HepG2 (cell line): ENCODE data around the gene TMEM39A. TPM values are rescaled to one million over a fixed set of nuclear protein-coding genes. Genes with fewer than 3 reads are reported as not detected.

ENCODE experiments used
- ARID2 ChIP-seq: sonication (generic); formaldehyde crosslinking; IDR thresholded peaks from 2 replicates; pipeline ENCODE4 v1.8.1; 2022; ENCODE audit warnings: mild to moderate bottlenecking, missing genetic modification reagents, borderline replicate concordance
- CEBPG ChIP-seq: IDR thresholded peaks from 2 replicates; pipeline ENCODE4 v1.6.1; 2016
- GFI1 ChIP-seq: sonication (generic); formaldehyde crosslinking; IDR thresholded peaks from 2 replicates; pipeline ENCODE4 v1.5.0; 2020; ENCODE audit warnings: missing genetic modification reagents, mild to moderate bottlenecking, borderline replicate concordance
- HDAC2 ChIP-seq: sonication (generic); formaldehyde crosslinking; IDR thresholded peaks from 2 replicates; pipeline ENCODE4 v1.4.0; 2020; ENCODE audit warnings: missing genetic modification reagents
- HES4 ChIP-seq: sonication (generic); formaldehyde crosslinking; IDR thresholded peaks from 2 replicates; pipeline ENCODE4 v1.9.0; 2021; ENCODE audit warnings: mild to moderate bottlenecking, missing genetic modification reagents, borderline replicate concordance
- IKZF1 ChIP-seq: fragments of 450-650 bp; IDR thresholded peaks from 2 replicates; pipeline ENCODE4 v1.7.1; 2016
- JUN ChIP-seq: sonication (generic); formaldehyde crosslinking; IDR thresholded peaks from 2 replicates; pipeline ENCODE4 v1.4.0; 2020; ENCODE audit warnings: mild to moderate bottlenecking, missing genetic modification reagents
- NONO ChIP-seq, 2 experiments: fragments of 450-650 bp in 1 of 2; sonication (generic) in 1 of 2; formaldehyde crosslinking in 1 of 2; IDR thresholded peaks in 1 of 2; conservative IDR thresholded peaks in 1 of 2; 2 replicates each; pipeline versions ENCODE4 v1.6.1 to v1.8.0; 2017 to 2022; ENCODE audit warnings: mild to moderate bottlenecking in 1 of 2, missing genetic modification reagents in 1 of 2, moderate library complexity in 1 of 2
- PHF20 ChIP-seq: sonication (generic); formaldehyde crosslinking; IDR thresholded peaks from 2 replicates; pipeline ENCODE4 v1.5.0; 2020; ENCODE audit warnings: mild to moderate bottlenecking, missing genetic modification reagents
- PHF8 ChIP-seq: sonication (generic); formaldehyde crosslinking; IDR thresholded peaks from 2 replicates; pipeline ENCODE4 v1.5.0; 2020; ENCODE audit warnings: missing genetic modification reagents
- PPARG ChIP-seq: conservative IDR thresholded peaks from 2 replicates; pipeline ENCODE4 v1.6.1; 2016; ENCODE audit warnings: missing biosample characterization, missing genetic modification reagents
- SOX13 ChIP-seq, 3 experiments: fragments of 450-650 bp in 1 of 3; sonication (generic) in 1 of 3; formaldehyde crosslinking in 1 of 3; IDR thresholded peaks in 2 of 3; conservative IDR thresholded peaks in 1 of 3; 2 replicates each; pipeline versions ENCODE4 v1.5.0 to v1.6.1; 2016 to 2020; ENCODE audit warnings: antibody characterized with exemption in 1 of 3, mild to moderate bottlenecking in 1 of 3, missing compliant biosample characterization in 1 of 3, missing genetic modification reagents in 1 of 3, moderate library complexity in 1 of 3
- TOE1 ChIP-seq: sonication (generic); formaldehyde crosslinking; IDR thresholded peaks from 2 replicates; pipeline ENCODE4 v1.4.0; 2020; ENCODE audit warnings: mild to moderate bottlenecking, missing genetic modification reagents
- ZNF124 ChIP-seq: sonication (generic); formaldehyde crosslinking; IDR thresholded peaks from 2 replicates; pipeline ENCODE4 v1.4.0; 2020; ENCODE audit warnings: missing genetic modification reagents
- ZNF382 ChIP-seq: sonication (generic); formaldehyde crosslinking; IDR thresholded peaks from 2 replicates; pipeline ENCODE4 v1.5.0; 2020; ENCODE audit warnings: missing genetic modification reagents, mild to moderate bottlenecking, borderline replicate concordance
- ZNF567 ChIP-seq: sonication (generic); formaldehyde crosslinking; IDR thresholded peaks from 2 replicates; pipeline ENCODE4 v1.8.1; 2023; ENCODE audit warnings: mild to moderate bottlenecking, missing genetic modification reagents, borderline replicate concordance
- ZNF605 ChIP-seq: sonication (generic); formaldehyde crosslinking; IDR thresholded peaks from 2 replicates; pipeline ENCODE4 v1.8.0; 2022; ENCODE audit warnings: mild to moderate bottlenecking, missing genetic modification reagents
- polyA plus RNA-seq, 8 experiments: library from polyadenylated mRNA; depleted of rRNA in 3 of 8; stranded (reverse) in 7 of 8; unstranded in 1 of 8; fragments of >200 nt; fragmentation: Illumina TruSeq in 4 of 8; extraction: Trizol in 4 of 8; gene quantifications; 2 replicates each; pipeline versions ENCODE4 v1.2.1 to v1.2.3, GENCODE V29; 2011 to 2016; ENCODE audit warnings: low read depth in 4 of 8, missing spikeins in 1 of 8, mixed read lengths in 1 of 8; ENCODE audit not compliant: insufficient read depth in 1 of 8
- total RNA-seq, 5 experiments: library from RNA; depleted of rRNA; stranded (reverse); fragments of >200 nt; fragmentation: Illumina TruSeq; extraction: Trizol; gene quantifications; 2 replicates each; pipeline ENCODE4 v1.2.3, GENCODE V29; 2016; ENCODE audit warnings: low read depth in 1 of 5
- TF ChIP-seq, protein P1 (sequence below), 2 experiments: sonication (generic) in 1 of 2; formaldehyde crosslinking in 1 of 2; IDR thresholded peaks; 2 replicates each; pipeline versions ENCODE4 v1.4.0 to v1.6.1; 2018 to 2020; ENCODE audit warnings: missing genetic modification reagents in 2 of 2, borderline replicate concordance in 1 of 2, low read depth in 1 of 2, mild to moderate bottlenecking in 1 of 2, missing biosample characterization in 1 of 2
- TF ChIP-seq, protein P2 (sequence below): sonication (generic); formaldehyde crosslinking; IDR thresholded peaks from 2 replicates; pipeline ENCODE4 v1.5.0; 2020; ENCODE audit warnings: missing genetic modification reagents
- TF ChIP-seq, protein P3 (sequence below): IDR thresholded peaks from 2 replicates; pipeline ENCODE4 v1.6.1; 2012; ENCODE audit warnings: low read length, improper control_type of control experiment
- TF ChIP-seq, protein P4 (sequence below): sonication (generic); formaldehyde crosslinking; IDR thresholded peaks from 2 replicates; pipeline ENCODE4 v1.8.0; 2022; ENCODE audit warnings: missing genetic modification reagents, mild to moderate bottlenecking, inconsistent platforms, borderline replicate concordance

Gene TMEM39A
- total and polyA plus RNA-seq, 2 of the 13 experiments (the other 11 are each of a cell fraction or from before 2014, with no cell fraction given) = 55.8 to 64.9 TPM

DNA sequence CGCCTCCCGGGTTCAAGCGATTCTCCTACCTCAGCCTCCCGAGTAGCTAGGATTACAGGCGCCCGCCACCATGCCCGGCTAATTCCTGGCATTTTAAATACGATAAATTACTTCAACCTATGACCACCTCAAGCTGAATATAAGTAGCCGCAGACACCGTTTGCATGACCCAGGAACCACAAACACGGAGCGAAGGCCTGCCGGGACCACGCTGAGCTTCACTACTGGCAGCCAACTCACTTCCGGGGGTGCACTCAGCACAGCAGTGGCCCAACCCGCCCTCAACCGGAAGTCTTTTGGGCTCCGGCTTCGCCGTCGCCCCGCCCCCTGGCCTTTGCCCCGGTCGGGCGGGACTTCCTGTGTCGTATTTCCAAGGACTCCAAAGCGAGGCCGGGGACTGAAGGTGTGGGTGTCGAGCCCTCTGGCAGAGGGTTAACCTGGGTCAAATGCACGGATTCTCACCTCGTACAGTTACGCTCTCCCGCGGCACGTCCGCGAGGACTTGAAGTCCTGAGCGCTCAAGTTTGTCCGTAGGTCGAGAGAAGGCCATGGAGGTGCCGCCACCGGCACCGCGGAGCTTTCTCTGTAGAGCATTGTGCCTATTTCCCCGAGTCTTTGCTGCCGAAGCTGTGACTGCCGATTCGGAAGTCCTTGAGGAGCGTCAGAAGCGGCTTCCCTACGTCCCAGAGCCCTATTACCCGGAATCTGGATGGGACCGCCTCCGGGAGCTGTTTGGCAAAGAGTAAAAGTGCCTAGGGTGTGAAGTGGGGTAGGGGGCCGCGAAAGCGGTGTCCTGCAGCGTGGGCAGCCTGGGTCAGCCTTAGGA lies 35.0 kb upstream of the TMEM39A start, which contains the start of gene TIMMDC1 (continued):
- TF ChIP-seq, protein P1, sequence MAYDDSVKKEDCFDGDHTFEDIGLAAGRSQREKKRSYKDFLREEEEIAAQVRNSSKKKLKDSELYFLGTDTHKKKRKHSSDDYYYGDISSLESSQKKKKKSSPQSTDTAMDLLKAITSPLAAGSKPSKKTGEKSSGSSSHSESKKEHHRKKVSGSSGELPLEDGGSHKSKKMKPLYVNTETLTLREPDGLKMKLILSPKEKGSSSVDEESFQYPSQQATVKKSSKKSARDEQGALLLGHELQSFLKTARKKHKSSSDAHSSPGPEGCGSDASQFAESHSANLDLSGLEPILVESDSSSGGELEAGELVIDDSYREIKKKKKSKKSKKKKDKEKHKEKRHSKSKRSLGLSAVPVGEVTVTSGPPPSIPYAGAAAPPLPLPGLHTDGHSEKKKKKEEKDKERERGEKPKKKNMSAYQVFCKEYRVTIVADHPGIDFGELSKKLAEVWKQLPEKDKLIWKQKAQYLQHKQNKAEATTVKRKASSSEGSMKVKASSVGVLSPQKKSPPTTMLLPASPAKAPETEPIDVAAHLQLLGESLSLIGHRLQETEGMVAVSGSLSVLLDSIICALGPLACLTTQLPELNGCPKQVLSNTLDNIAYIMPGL (CRISPR knock-in tag; IDR thresholded peaks at IDR 0.05; ENCODE audit: borderline replicate concordance in 1 of 2, low read depth in 1 of 2) = peak in 1 of 2 experiments; percentile 85; a peak in 3 of 4 replicates
- TF ChIP-seq HDAC2 (CRISPR knock-in tag) (peak; percentile 59; the same call in 1 of the 2 replicates), SOX13 (IDR thresholded peaks at IDR 0.05) (no peak), SOX13 (CRISPR knock-in tag; conservative IDR thresholded peaks at IDR 0.05 in 1 of 2, IDR thresholded peaks at IDR 0.05 in 1 of 2) (peak in 1 of 2 experiments; percentile 33; a peak in 1 of 4 replicates), PHF8 (CRISPR knock-in tag) (peak; percentile 92), CEBPG (CRISPR knock-in tag) (peak; percentile 16; the same call in 1 of the 2 replicates), TOE1 (CRISPR knock-in tag) (peak; percentile 25; the same call in 1 of the 2 replicates), ARID2 (CRISPR knock-in tag) (peak; percentile 73; the same call in 1 of the 2 replicates), JUN (no peak), IKZF1 (no peak), GFI1 (CRISPR knock-in tag) (no peak), ZNF567 (no peak), ZNF605 (CRISPR knock-in tag) (peak; percentile 90), NONO (IDR thresholded peaks at IDR 0.05) (no peak), NONO (CRISPR knock-in tag; conservative IDR thresholded peaks at IDR 0.05) (peak; percentile 93), HES4 (CRISPR knock-in tag) (peak; percentile 60; the same call in 1 of the 2 replicates), PHF20 (CRISPR knock-in tag) (peak; percentile 92), PPARG (CRISPR knock-in tag) (peak; percentile 74; the same call in 1 of the 2 replicates), ZNF382 (CRISPR knock-in tag) (no peak), ZNF124 (CRISPR knock-in tag) (peak; percentile 72; the same call in 1 of the 2 replicates)
- TF ChIP-seq, protein P2, sequence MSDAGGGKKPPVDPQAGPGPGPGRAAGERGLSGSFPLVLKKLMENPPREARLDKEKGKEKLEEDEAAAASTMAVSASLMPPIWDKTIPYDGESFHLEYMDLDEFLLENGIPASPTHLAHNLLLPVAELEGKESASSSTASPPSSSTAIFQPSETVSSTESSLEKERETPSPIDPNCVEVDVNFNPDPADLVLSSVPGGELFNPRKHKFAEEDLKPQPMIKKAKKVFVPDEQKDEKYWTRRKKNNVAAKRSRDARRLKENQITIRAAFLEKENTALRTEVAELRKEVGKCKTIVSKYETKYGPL (CRISPR knock-in tag) = peak; percentile 58; the same call in 1 of the 2 replicates
- TF ChIP-seq, protein P3, sequence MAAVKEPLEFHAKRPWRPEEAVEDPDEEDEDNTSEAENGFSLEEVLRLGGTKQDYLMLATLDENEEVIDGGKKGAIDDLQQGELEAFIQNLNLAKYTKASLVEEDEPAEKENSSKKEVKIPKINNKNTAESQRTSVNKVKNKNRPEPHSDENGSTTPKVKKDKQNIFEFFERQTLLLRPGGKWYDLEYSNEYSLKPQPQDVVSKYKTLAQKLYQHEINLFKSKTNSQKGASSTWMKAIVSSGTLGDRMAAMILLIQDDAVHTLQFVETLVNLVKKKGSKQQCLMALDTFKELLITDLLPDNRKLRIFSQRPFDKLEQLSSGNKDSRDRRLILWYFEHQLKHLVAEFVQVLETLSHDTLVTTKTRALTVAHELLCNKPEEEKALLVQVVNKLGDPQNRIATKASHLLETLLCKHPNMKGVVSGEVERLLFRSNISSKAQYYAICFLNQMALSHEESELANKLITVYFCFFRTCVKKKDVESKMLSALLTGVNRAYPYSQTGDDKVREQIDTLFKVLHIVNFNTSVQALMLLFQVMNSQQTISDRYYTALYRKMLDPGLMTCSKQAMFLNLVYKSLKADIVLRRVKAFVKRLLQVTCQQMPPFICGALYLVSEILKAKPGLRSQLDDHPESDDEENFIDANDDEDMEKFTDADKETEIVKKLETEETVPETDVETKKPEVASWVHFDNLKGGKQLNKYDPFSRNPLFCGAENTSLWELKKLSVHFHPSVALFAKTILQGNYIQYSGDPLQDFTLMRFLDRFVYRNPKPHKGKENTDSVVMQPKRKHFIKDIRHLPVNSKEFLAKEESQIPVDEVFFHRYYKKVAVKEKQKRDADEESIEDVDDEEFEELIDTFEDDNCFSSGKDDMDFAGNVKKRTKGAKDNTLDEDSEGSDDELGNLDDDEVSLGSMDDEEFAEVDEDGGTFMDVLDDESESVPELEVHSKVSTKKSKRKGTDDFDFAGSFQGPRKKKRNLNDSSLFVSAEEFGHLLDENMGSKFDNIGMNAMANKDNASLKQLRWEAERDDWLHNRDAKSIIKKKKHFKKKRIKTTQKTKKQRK = no peak
- TF ChIP-seq, protein P4, sequence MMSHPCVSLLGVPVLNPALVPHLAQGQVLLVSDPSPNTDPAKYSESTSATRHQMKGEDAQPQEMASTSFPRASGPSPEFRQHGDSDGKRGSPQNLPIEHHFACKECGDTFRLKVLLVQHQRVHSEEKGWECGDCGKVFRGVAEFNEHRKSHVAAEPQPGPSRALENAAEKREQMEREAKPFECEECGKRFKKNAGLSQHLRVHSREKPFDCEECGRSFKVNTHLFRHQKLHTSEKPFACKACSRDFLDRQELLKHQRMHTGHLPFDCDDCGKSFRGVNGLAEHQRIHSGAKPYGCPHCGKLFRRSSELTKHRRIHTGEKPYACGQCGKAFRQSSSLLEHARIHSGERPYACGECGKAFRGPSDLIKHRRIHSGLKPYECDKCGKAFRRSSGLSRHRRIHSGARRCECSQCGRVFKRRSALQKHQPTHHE (CRISPR knock-in tag) = peak; percentile 49; the same call in 1 of the 2 replicates
